K562 (cell line): ENCODE data around the gene CYP2A6. TPM values are rescaled to one million over a fixed set of nuclear protein-coding genes. Genes with fewer than 3 reads are reported as not detected.

Experiments
- ATF3 ChIP-seq, 2 experiments: fragments of 450-650 bp in 1 of 2; sonication (generic) in 1 of 2; formaldehyde crosslinking in 1 of 2; IDR thresholded peaks in 1 of 2; conservative IDR thresholded peaks in 1 of 2; 2 replicates each; pipeline versions ENCODE4 v1.6.1 to v1.8.1; 2016 to 2023; ENCODE audit warnings: mild to moderate bottlenecking in 2 of 2, moderate library complexity in 2 of 2, inconsistent platforms in 1 of 2, missing genetic modification reagents in 1 of 2
- CTCFL ChIP-seq: IDR thresholded peaks from 2 replicates; pipeline ENCODE4 v1.6.1; 2011; ENCODE audit warnings: borderline replicate concordance, low read depth, mild to moderate bottlenecking, moderate library complexity, low read length; ENCODE audit not compliant: insufficient read depth, poor library complexity, severe bottlenecking
- DEAF1 ChIP-seq: fragments of 450-650 bp; formaldehyde crosslinking; IDR thresholded peaks from 2 replicates; pipeline ENCODE4 v1.4.0; 2020; ENCODE audit warnings: mild to moderate bottlenecking, moderate library complexity
- ELF2 ChIP-seq: fragments of 250-450 bp; sonication (Bioruptor Pico); IDR thresholded peaks from 2 replicates; pipeline ENCODE4 v1.5.0; 2021; ENCODE audit warnings: mild to moderate bottlenecking
- FOXK2 ChIP-seq, 2 experiments: fragments of 450-650 bp; IDR thresholded peaks in 1 of 2; conservative IDR thresholded peaks in 1 of 2; 2 replicates each; pipeline ENCODE4 v1.6.1; 2016; ENCODE audit warnings: low read depth in 2 of 2, mild to moderate bottlenecking in 1 of 2
- JUNB ChIP-seq: fragments of 450-650 bp; formaldehyde crosslinking; conservative IDR thresholded peaks from 2 replicates; pipeline ENCODE4 v1.4.0; 2020; ENCODE audit warnings: mild to moderate bottlenecking
- MEIS2 ChIP-seq: fragments of 450-650 bp; IDR thresholded peaks from 2 replicates; pipeline ENCODE4 v1.6.1; 2014; ENCODE audit warnings: mild to moderate bottlenecking; ENCODE audit not compliant: partially characterized antibody
- MTA3 ChIP-seq: fragments of 450-650 bp; formaldehyde crosslinking; IDR thresholded peaks from 2 replicates; pipeline ENCODE4 v1.6.1; 2017; ENCODE audit warnings: mild to moderate bottlenecking, borderline replicate concordance
- MTF1 ChIP-seq: fragments of 250-450 bp; sonication (Bioruptor Pico); IDR thresholded peaks from 2 replicates; pipeline ENCODE4 v1.9.0; 2021; ENCODE audit warnings: moderate library complexity, mild to moderate bottlenecking, inconsistent platforms, borderline replicate concordance
- MXI1 ChIP-seq: IDR thresholded peaks from 2 replicates; pipeline ENCODE4 v1.6.1; 2011; ENCODE audit warnings: low read depth, mild to moderate bottlenecking, improper control_type of control experiment, low read length
- NEUROD1 ChIP-seq: fragments of 150-350 bp; IDR thresholded peaks from 2 replicates; pipeline ENCODE4 v1.6.1; 2014; ENCODE audit warnings: borderline replicate concordance, low read length, low read depth; ENCODE audit not compliant: partially characterized antibody
- NFIC ChIP-seq: fragments of 450-650 bp; IDR thresholded peaks from 2 replicates; pipeline ENCODE4 v1.6.1; 2017; ENCODE audit warnings: mild to moderate bottlenecking, inconsistent platforms
- POLR2G ChIP-seq: fragments of 200-400 bp; formaldehyde crosslinking; IDR thresholded peaks from 2 replicates; pipeline ENCODE4 v1.6.1; 2017; ENCODE audit warnings: low read depth, mild to moderate bottlenecking, antibody characterized with exemption, low read length, moderate library complexity
- RFX1 ChIP-seq: fragments of 450-650 bp; IDR thresholded peaks from 2 replicates; pipeline ENCODE4 v1.6.1; 2016; ENCODE audit warnings: mild to moderate bottlenecking, moderate library complexity
- RNF2 ChIP-seq: sonication (generic); IDR thresholded peaks from 2 replicates; pipeline ENCODE4 v1.6.1; 2016
- SMARCC2 ChIP-seq: fragments of 450-650 bp; IDR thresholded peaks from 2 replicates; pipeline ENCODE4 v1.6.1; 2017; ENCODE audit warnings: antibody characterized with exemption, moderate library complexity, mild to moderate bottlenecking, low read depth
- STAT5B ChIP-seq: fragments of 250-450 bp; sonication (Bioruptor Pico); IDR thresholded peaks from 2 replicates; pipeline ENCODE4 v1.8.0; 2021; ENCODE audit warnings: mild to moderate bottlenecking, inconsistent platforms
- YY1 ChIP-seq, 3 experiments: IDR thresholded peaks; 2 replicates each; pipeline ENCODE4 v1.6.1; 2011; ENCODE audit warnings: low read length in 2 of 3, mild to moderate bottlenecking in 2 of 3, moderate library complexity in 2 of 3, borderline replicate concordance in 1 of 3, control low read depth in 1 of 3, low read depth in 1 of 3; ENCODE audit not compliant: insufficient read depth in 3 of 3, insufficient replicate concordance in 2 of 3, control insufficient read depth in 1 of 3, insufficient read length in 1 of 3; ENCODE audit errors: extremely low read depth in 1 of 3
- ZBTB7A ChIP-seq: IDR thresholded peaks from 2 replicates; pipeline ENCODE4 v1.6.1; 2011; ENCODE audit warnings: low read depth, mild to moderate bottlenecking, low read length, moderate library complexity, borderline replicate concordance; ENCODE audit not compliant: control insufficient read depth
- ZNF184 ChIP-seq: sonication (generic); formaldehyde crosslinking; IDR thresholded peaks from 2 replicates; pipeline ENCODE4 v1.5.0; 2020; ENCODE audit warnings: missing genetic modification reagents
- ZNF232 ChIP-seq: sonication (generic); formaldehyde crosslinking; IDR thresholded peaks from 2 replicates; pipeline ENCODE4 v1.8.0; 2022; ENCODE audit warnings: mild to moderate bottlenecking, missing genetic modification reagents
- ZNF347 ChIP-seq: fragments of 450-650 bp; formaldehyde crosslinking; IDR thresholded peaks from 2 replicates; pipeline ENCODE4 v1.4.0; 2020; ENCODE audit warnings: low read depth, mild to moderate bottlenecking, moderate library complexity
- polyA plus RNA-seq, 8 experiments: library from polyadenylated mRNA; depleted of rRNA in 4 of 8; stranded (reverse) in 5 of 8; unstranded in 3 of 8; fragments of >200 nt; fragmentation: Nextera tagmentation in 2 of 8; fragmentation: Illumina TruSeq in 1 of 8; extraction: Ambion mirVana in 2 of 8; extraction: Trizol in 1 of 8; gene quantifications; 2 replicates each; pipeline versions ENCODE4 v1.2.1 to v1.2.3, GENCODE V29; 2011 to 2014; ENCODE audit warnings: inconsistent platforms in 1 of 8, missing spikeins in 1 of 8
- total RNA-seq, 7 experiments: library from RNA; depleted of rRNA in 6 of 7; stranded (reverse); fragments of >200 nt in 6 of 7; fragmentation: Illumina TruSeq in 2 of 7; extraction: Trizol in 2 of 7; gene quantifications; 2 replicates each; pipeline versions ENCODE4 v1.2.1 to v1.2.3, GENCODE V29; 2011 to 2021; ENCODE audit warnings: low replicate concordance in 1 of 7

CYP2A6 gene
- total and polyA plus RNA-seq, 9 of the 15 experiments (the other 6 are each of a cell fraction or from before 2014, with no cell fraction given) = 0.31 TPM; not detected in 8

GRCh38 chr19:40806423-40807146 lies 43.7 kb downstream of the CYP2A6 start (continued):
- 0 out of 2 replicates have a peak, but pooled peaks have one; percentile 20 for TF ChIP-seq ATF3 (IDR thresholded peaks at IDR 0.05)
- no peak for TF ChIP-seq ATF3 (CRISPR knock-in tag; conservative IDR thresholded peaks at IDR 0.05)
- TF ChIP-seq MXI1 = no peak
- TF ChIP-seq ZBTB7A = 0 out of 2 replicates have a peak, but pooled peaks have one; percentile 14
- peak; percentile 33; the same call in 1 of the 2 replicates for TF ChIP-seq MTA3
- TF ChIP-seq MEIS2 = peak; percentile 70
- TF ChIP-seq ZNF347 (CRISPR knock-in tag) = no peak
- peak; percentile 27; the same call in 1 of the 2 replicates for TF ChIP-seq NFIC
- TF ChIP-seq CTCFL = peak; percentile 98
- no peak for TF ChIP-seq MTF1 (CRISPR knock-in tag)
- peak; percentile 81 for TF ChIP-seq POLR2G
- TF ChIP-seq YY1 (IDR thresholded peaks at IDR 0.05; ENCODE audit: borderline replicate concordance in 1 of 3, control insufficient read depth in 1 of 3, extremely low read depth in 1 of 3, insufficient read depth in 3 of 3, insufficient read length in 1 of 3, insufficient replicate concordance in 2 of 3, low read depth in 1 of 3, low read length in 2 of 3) = peak in 2 of 3 experiments; percentile 47 to 49
- TF ChIP-seq ZNF184 (CRISPR knock-in tag) = no peak
- TF ChIP-seq SMARCC2 = no peak
- TF ChIP-seq STAT5B (CRISPR knock-in tag) = no peak
- TF ChIP-seq ELF2 (CRISPR knock-in tag) = no peak
- TF ChIP-seq RFX1 = peak; percentile 90
- peak; percentile 47 for TF ChIP-seq NEUROD1
- 0 out of 2 replicates have a peak, but pooled peaks have one; percentile 25 for TF ChIP-seq ZNF232 (CRISPR knock-in tag)
- 0 out of 2 replicates have a peak, but pooled peaks have one; percentile 12 for TF ChIP-seq DEAF1
- TF ChIP-seq JUNB (CRISPR knock-in tag) = no peak
- peak in 1 of 2 experiments; percentile 94; a peak in 2 of 4 replicates for TF ChIP-seq FOXK2 (conservative IDR thresholded peaks at IDR 0.05 in 1 of 2, IDR thresholded peaks at IDR 0.05 in 1 of 2; ENCODE audit: low read depth in 2 of 2)
- no peak for TF ChIP-seq RNF2
